Effector memory CD8-positive, alpha-beta T cell (primary cell): Measurements from ENCODE around the gene ZWINT.
A peak's percentile ranks its signal among the peaks of the same experiment; 100 is the strongest.

Experiments
- ATAC-seq: fragments of 150-1000 bp; cut with Tn5 transposase; replicated peaks from 2 replicates; pipeline ENCODE4 v1.10.0; 2021; ENCODE audit warnings: mild to moderate bottlenecking, moderate library complexity
- DNase-seq, 3 experiments: peaks; one replicate each; pipeline ENCODE4 v3.0.0; 2021
- H3K27ac Mint-ChIP-seq, 2 donors: one replicate each; pipeline ENCODE4 v1.8.0; 2022; ENCODE audit warnings: mild to moderate bottlenecking in 2 of 2, mixed read lengths in 2 of 2, moderate library complexity in 2 of 2
- H3K27me3 Mint-ChIP-seq, 2 donors: one replicate each; pipeline ENCODE4 v1.8.0; 2022; ENCODE audit warnings: mixed read lengths in 2 of 2
- H3K36me3 Mint-ChIP-seq: one replicate; pipeline ENCODE4 v1.8.0; 2022; ENCODE audit warnings: mild to moderate bottlenecking, moderate library complexity, mixed read lengths; ENCODE audit not compliant: insufficient read depth
- H3K4me1 Mint-ChIP-seq, 2 donors: one replicate each; pipeline ENCODE4 v1.8.0; 2022; ENCODE audit warnings: low read depth in 2 of 2, mixed read lengths in 2 of 2
- H3K4me3 Mint-ChIP-seq, 2 donors: one replicate each; pipeline ENCODE4 v1.8.0; 2022; ENCODE audit warnings: mild to moderate bottlenecking in 2 of 2, mixed read lengths in 2 of 2, moderate library complexity in 2 of 2
- H3K9me3 Mint-ChIP-seq, 2 donors: one replicate each; pipeline ENCODE4 v1.8.0; 2022; ENCODE audit warnings: mixed read lengths in 2 of 2
- total RNA-seq, 9 experiments: gene quantifications; one replicate each; lab custom pipeline; 2026; lab: John Stamatoyannopoulos, UW

Gene ZWINT, protein sequence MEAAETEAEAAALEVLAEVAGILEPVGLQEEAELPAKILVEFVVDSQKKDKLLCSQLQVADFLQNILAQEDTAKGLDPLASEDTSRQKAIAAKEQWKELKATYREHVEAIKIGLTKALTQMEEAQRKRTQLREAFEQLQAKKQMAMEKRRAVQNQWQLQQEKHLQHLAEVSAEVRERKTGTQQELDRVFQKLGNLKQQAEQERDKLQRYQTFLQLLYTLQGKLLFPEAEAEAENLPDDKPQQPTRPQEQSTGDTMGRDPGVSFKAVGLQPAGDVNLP
- 1.3 to 16.1 (median 5.6) reads per million in 9 experiments for total RNA-seq

DNA sequence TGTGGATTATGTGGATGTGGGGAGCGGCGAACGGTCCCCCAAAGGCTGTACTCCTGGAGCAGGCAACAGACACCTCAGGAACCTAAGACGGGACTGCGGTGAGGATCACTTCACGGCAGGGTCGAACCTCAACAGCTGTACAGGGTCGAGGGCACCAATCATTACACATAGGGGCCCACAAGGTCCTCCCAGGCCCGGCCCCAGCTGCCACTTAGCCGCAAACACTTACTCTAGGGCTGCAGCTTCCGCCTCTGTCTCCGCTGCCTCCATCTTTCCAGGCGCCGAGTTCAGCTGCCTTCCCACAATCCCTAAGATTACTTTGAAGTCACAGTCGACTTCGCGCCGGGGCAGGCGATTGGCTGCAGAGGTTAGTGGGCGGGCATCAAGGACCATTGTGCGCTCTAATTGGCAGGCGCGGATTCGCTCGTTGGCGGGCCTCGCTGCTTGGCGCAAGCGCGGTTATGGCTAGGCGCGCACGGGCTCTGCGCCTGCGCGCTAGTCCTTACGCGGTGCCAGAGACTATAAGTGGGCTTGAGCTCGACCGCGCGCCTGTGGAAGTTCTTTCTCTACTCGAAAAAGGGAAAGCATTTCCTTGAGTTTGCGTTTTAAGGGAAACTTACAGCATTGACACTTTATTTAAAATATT, at the start of gene ZWINT:
ZWINT (minus strand) TSS at position 293 of the 646 bp plus-strand sequence; CDS start at position 270, 23 bp downstream.
- H3K27ac Mint-ChIP-seq = peak within 1 kb of the TSS; percentile 86
- H3K4me1 Mint-ChIP-seq = peaks cover 18 to 23% of the 10 kb centered on the region in 2 donors
- DNase-seq (peak; percentile 84 to 87 (median 86)), ATAC-seq (peak; percentile 91)
- no peaks in the 10 kb centered on the region for H3K9me3 Mint-ChIP-seq
- H3K27me3 Mint-ChIP-seq = no peaks in the 10 kb centered on the region
- peak within 1 kb of the TSS; percentile 89 to 92 for H3K4me3 Mint-ChIP-seq
- peaks cover 16% of the 10 kb centered on the region for H3K36me3 Mint-ChIP-seq

DNA sequence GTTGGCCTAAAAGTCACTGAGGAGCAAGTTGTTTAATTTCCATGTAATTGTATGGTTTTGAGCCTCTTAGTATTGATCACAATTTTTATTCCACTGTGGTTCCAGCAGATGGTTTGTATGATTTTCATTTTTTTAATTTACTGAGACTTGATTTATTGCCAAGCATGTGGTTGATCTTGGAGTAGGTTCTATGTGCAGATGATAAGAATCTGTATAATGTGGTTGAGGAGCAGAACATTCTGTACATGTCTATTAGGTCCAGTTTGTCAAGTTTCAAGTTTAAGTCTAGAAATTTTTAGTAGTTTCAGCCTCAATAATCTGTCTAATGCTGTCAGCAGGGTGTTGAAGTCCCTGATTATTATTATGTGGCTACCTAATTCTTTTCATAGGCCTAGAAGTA, 22.7 kb upstream of the ZWINT start:
- DNase-seq (no peak), ATAC-seq (no peak)
- Mint-ChIP-seq H3K36me3 (no peaks in the 10 kb centered on the region), H3K4me3 (no peak overlapping the region), H3K27me3 (no peaks in the 10 kb centered on the region), H3K4me1 (no peaks in the 10 kb centered on the region), H3K9me3 (peaks cover 0 to 2% of the 10 kb centered on the region in 2 donors), H3K27ac (no peak overlapping the region)

DNA sequence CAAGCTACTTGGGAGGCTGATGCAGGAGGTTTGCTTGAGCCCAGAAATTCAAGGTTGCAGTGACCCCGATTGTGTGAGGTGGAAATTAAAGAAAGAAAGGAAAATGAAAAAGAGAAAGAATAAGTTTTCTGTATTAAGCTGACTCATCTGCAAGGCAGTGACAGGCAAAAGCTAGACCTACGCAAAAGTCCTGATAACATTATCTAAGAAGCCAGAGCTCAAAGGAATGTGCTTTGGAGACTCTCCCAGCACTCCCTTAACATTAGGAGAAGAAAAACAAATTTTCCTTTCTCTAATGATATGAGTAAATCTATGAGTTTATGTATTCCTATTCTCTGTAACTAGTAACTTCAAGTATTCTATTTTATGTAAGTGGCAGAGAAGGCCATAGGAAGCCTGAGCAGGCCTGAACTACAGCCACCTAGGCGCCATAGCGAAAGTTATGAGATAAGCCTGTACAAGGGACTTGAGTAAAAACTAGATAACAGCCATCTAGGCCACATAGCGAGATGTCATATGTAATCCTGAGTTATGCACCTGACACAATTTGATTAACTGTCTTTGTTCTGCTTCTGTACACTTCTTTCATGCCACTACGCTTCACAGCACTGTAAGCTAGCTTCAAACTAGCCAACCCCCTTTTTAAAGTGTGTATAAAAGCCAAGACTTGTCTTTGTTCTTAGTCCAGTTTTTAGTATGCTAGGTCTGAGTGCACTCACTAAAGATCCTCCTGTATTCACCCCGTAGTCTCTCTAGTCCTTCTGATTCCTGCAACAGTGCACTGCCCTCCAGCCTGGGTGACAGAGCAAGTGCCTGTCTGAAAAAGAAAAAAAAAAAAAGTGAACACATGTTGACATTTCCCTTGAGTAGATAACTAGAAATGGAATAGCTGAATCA, 9.4 kb upstream of the ZWINT start:
- DNase-seq = no peak
- ATAC-seq = no peak
- H3K4me3 Mint-ChIP-seq = no peak overlapping the region
- H3K36me3 Mint-ChIP-seq = peaks cover 2% of the 10 kb centered on the region
- H3K27ac Mint-ChIP-seq = no peak overlapping the region
- no peaks in the 10 kb centered on the region for H3K4me1 Mint-ChIP-seq
- peaks cover 2 to 6% of the 10 kb centered on the region in 2 donors for H3K9me3 Mint-ChIP-seq
- H3K27me3 Mint-ChIP-seq = no peaks in the 10 kb centered on the region

DNA sequence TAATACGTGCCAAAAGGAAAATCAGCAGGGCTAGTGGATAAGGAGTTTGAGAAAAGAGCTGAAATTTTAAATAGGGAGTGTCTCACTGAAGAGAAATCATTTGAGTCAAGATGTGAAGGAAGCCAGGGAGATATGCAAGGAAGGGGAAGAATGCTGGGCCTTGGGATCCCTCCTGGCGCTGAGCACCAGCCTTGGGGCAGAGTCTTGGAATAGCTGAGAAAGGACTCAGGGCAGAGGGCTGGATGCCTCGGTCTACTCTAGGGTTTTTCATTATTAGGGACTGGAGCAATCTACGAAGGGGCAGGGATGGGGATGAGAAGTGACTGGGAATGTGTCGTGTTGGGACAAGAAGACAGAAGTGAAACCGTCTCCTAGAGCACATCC, 484 bp downstream of the ZWINT start:
- H3K27me3 Mint-ChIP-seq = no peaks in the 10 kb centered on the region
- no peak for ATAC-seq
- peaks cover 16% of the 10 kb centered on the region for H3K36me3 Mint-ChIP-seq
- no peaks in the 10 kb centered on the region for H3K9me3 Mint-ChIP-seq
- peak overlapping the region; percentile 89 to 92 for H3K4me3 Mint-ChIP-seq
- DNase-seq = no peak
- H3K4me1 Mint-ChIP-seq = peaks cover 18 to 25% of the 10 kb centered on the region in 2 donors
- peak overlapping the region; percentile 86 for H3K27ac Mint-ChIP-seq

DNA sequence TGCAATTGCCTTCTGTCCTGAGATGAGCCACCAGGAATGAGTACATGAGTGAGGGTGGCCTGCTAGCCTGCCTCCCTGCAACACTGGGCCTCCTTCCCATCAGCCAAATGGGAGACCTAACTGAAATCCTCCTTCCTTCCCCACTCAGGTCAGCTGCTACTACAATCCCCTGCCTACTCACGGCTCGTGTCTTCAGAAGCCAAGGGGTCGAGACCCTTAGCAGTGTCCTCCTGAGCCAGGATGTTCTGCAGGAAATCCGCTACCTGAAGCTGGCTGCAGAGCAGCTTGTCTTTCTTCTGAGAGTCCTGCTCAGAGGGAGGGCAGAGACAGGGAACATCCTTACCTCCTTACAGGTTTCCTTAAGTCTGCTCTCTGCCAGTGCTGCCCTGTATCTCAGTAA, 1.2 kb downstream of the ZWINT start:
- H3K4me3 Mint-ChIP-seq = peak overlapping the region; percentile 89 to 92
- ATAC-seq = no peak
- H3K27ac Mint-ChIP-seq = peak overlapping the region in 1 of 2 donors; percentile 86
- DNase-seq = no peak
- H3K4me1 Mint-ChIP-seq = peaks cover 18 to 26% of the 10 kb centered on the region in 2 donors
- H3K27me3 Mint-ChIP-seq = no peaks in the 10 kb centered on the region
- H3K9me3 Mint-ChIP-seq = no peaks in the 10 kb centered on the region
- peaks cover 16% of the 10 kb centered on the region for H3K36me3 Mint-ChIP-seq

GRCh38 chr10:56357018-56357417, 4.0 kb downstream of the ZWINT start:
- Mint-ChIP-seq H3K27ac (no peak overlapping the region), H3K36me3 (peaks cover 16% of the 10 kb centered on the region), H3K27me3 (no peaks in the 10 kb centered on the region), H3K4me1 (peaks cover 13 to 22% of the 10 kb centered on the region in 2 donors), H3K4me3 (no peak overlapping the region), H3K9me3 (no peaks in the 10 kb centered on the region)
- DNase-seq (no peak), ATAC-seq (no peak)

DNA sequence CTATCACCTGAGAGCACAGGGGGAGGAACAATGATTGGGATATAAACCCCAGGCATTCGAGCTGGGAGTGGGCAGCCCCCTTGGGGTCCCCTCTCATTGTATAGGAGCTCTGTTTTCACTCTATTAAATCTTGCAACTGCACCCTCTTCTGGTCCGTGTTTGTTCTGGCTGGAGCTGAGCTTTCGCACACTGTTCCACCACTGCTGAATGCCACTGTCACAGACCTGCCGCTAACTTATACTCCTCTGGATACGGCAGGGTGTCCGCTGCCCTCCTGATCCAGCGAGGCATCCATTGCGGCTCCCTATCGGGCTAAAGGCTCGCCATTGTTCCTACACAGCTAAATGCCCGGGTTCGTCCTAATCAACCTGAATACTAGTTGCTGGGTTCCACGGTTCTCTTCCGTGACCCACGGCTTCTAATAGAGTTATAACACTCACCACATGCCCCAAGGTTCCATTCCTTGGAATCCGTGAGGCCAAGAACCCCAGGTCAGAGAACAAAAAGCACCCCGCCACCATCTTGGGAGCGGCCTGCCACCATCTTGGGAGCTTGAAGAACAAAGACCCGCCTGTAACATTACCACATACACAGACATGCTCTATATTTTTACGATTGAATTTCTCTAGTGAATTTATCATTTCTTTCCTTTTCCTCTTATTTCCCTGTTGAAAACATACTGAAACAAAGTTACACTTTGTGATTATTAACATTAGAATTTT, 9.0 kb downstream of the ZWINT start:
- ATAC-seq = no peak

GRCh38 chr10:56349611-56350010, 11.4 kb downstream of the ZWINT start:
- Mint-ChIP-seq H3K36me3 (no peaks in the 10 kb centered on the region), H3K27me3 (no peaks in the 10 kb centered on the region), H3K4me1 (peaks cover 0 to 5% of the 10 kb centered on the region in 2 donors), H3K4me3 (no peak overlapping the region), H3K27ac (no peak overlapping the region), H3K9me3 (no peaks in the 10 kb centered on the region)
- ATAC-seq (no peak), DNase-seq (no peak)

More for the DNA sequence above, 9.0 kb downstream of the ZWINT start:
- no peaks in the 10 kb centered on the region for H3K36me3 Mint-ChIP-seq
- no peaks in the 10 kb centered on the region for H3K9me3 Mint-ChIP-seq
- DNase-seq = no peak
- H3K4me1 Mint-ChIP-seq = peaks cover 0 to 7% of the 10 kb centered on the region in 2 donors
- no peak overlapping the region for H3K4me3 Mint-ChIP-seq
- no peak overlapping the region for H3K27ac Mint-ChIP-seq
- no peaks in the 10 kb centered on the region for H3K27me3 Mint-ChIP-seq

DNA sequence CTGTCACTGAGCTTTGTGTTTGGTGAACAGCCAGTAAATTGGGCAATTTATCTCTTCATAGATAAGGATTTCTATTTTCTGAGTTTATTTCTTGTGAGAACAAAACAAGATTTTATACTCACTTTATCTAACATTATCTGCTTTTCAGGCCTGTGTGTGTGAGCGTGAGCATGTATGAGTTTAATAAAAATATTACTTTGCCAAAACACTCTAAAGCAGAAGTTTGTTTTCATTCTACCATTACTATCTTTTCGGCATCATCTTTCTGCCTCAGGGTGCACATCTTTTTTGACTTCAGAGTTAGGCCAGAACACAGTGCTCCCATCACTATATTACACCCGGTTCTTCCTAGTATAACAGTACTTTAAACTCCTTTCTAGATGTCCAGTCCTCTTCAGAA, 13.0 kb downstream of the ZWINT start:
- DNase-seq (no peak), ATAC-seq (no peak)
- Mint-ChIP-seq H3K27ac (no peak overlapping the region), H3K9me3 (no peaks in the 10 kb centered on the region), H3K27me3 (no peaks in the 10 kb centered on the region), H3K36me3 (no peaks in the 10 kb centered on the region), H3K4me1 (peaks cover 0 to 5% of the 10 kb centered on the region in 2 donors), H3K4me3 (no peak overlapping the region)

- Mint-ChIP-seq H3K4me3 (no peak overlapping the region), H3K4me1 (peaks cover 0 to 5% of the 10 kb centered on the region in 2 donors), H3K9me3 (no peaks in the 10 kb centered on the region), H3K27ac (no peak overlapping the region), H3K36me3 (no peaks in the 10 kb centered on the region), H3K27me3 (no peaks in the 10 kb centered on the region)
- ATAC-seq (no peak), DNase-seq (no peak)
These were observed 14.1 kb downstream of the ZWINT start for GRCh38 chr10:56346845-56347415.

GRCh38 chr10:56341612-56342011, 19.4 kb downstream of the ZWINT start:
- DNase-seq (no peak), ATAC-seq (no peak)
- H3K4me3 Mint-ChIP-seq = no peak overlapping the region
- no peaks in the 10 kb centered on the region for H3K36me3 Mint-ChIP-seq
- no peaks in the 10 kb centered on the region for H3K9me3 Mint-ChIP-seq
- H3K27me3 Mint-ChIP-seq = no peaks in the 10 kb centered on the region
- H3K4me1 Mint-ChIP-seq = no peaks in the 10 kb centered on the region
- no peak overlapping the region for H3K27ac Mint-ChIP-seq

DNA sequence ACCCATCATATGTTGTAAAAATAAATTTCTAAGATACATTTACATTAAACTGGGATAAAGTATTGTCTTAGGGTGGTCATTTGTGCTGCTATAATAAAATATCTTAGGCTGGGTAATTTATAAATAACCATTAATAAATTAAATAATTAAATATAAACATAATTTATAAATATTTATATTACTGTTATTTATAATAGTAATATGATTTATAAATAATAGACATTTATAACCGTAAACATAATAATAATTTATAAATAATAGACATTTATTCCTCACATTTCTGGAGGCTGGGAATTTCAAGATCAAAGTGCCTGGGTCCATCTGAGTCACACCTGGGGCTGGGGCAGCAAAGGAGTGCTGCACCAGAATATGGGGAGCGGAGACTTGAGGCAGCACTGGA, 31.1 kb downstream of the ZWINT start:
- DNase-seq (no peak), ATAC-seq (no peak)
- no peaks in the 10 kb centered on the region for H3K4me1 Mint-ChIP-seq
- no peak overlapping the region for H3K4me3 Mint-ChIP-seq
- no peak overlapping the region for H3K27ac Mint-ChIP-seq
- H3K36me3 Mint-ChIP-seq = no peaks in the 10 kb centered on the region
- H3K27me3 Mint-ChIP-seq = no peaks in the 10 kb centered on the region
- no peaks in the 10 kb centered on the region for H3K9me3 Mint-ChIP-seq

- H3K9me3 Mint-ChIP-seq = peaks cover 6 to 12% of the 10 kb centered on the region in 2 donors
- H3K27me3 Mint-ChIP-seq = no peaks in the 10 kb centered on the region
- ATAC-seq (no peak), DNase-seq (no peak)
- no peak overlapping the region for H3K27ac Mint-ChIP-seq
- no peaks in the 10 kb centered on the region for H3K4me1 Mint-ChIP-seq
- no peak overlapping the region for H3K4me3 Mint-ChIP-seq
- H3K36me3 Mint-ChIP-seq = no peaks in the 10 kb centered on the region
These were observed 33.9 kb downstream of the ZWINT start for GRCh38 chr10:56327118-56327517.
